CD4-positive, CD25-positive, alpha-beta regulatory T cell (primary cell): ENCODE results near the gene AFM. TPM values are rescaled to one million over a fixed set of nuclear protein-coding genes. Genes with fewer than 3 reads are reported as not detected.
"Not testable (repeated sequence)": the region's sequence is repeated elsewhere in the genome, so short reads cannot be mapped to it uniquely, and the experiment has no call there.

ENCODE experiments used
- ATAC-seq, 2 donors: fragments of 150-1000 bp; cut with Tn5 transposase; one replicate each; pipeline ENCODE4 v1.10.0; 2021; ENCODE audit warnings: low read depth in 2 of 2, moderate number of reproducible peaks in 2 of 2, moderate library complexity in 1 of 2
- DNase-seq, 3 donors: peaks; one replicate each; pipeline versions ENCODE4 v3.0.0 to v3.0.0-alpha.2; 2012 to 2022; ENCODE audit warnings: mixed read lengths in 1 of 3
- H3K27ac ChIP-seq: one replicate; pipeline ENCODE4 v1.7.0; 2013; ENCODE audit warnings: mild to moderate bottlenecking, low read length; ENCODE audit not compliant: insufficient read depth, poor library complexity, severe bottlenecking
- H3K27me3 ChIP-seq: one replicate; pipeline ENCODE4 v1.7.0; 2013; ENCODE audit warnings: low read length; ENCODE audit not compliant: control insufficient read depth, insufficient read depth
- H3K36me3 ChIP-seq: one replicate; pipeline ENCODE4 v1.7.0; 2013; ENCODE audit warnings: mild to moderate bottlenecking, low read length, moderate library complexity; ENCODE audit not compliant: control insufficient read depth, insufficient read depth
- H3K4me1 ChIP-seq: 2 replicates; pipeline ENCODE4 v1.7.0; 2013; ENCODE audit warnings: mild to moderate bottlenecking, low read length; ENCODE audit not compliant: insufficient read depth, control insufficient read depth, poor library complexity, severe bottlenecking
- H3K4me3 ChIP-seq: one replicate; pipeline ENCODE4 v1.7.0; 2013; ENCODE audit warnings: low read depth, mild to moderate bottlenecking, low read length, moderate library complexity
- H3K9me3 ChIP-seq, 2 experiments: 1 replicate in 1 of 2; 2 replicates in 1 of 2; pipeline ENCODE4 v1.7.0; 2013; ENCODE audit warnings: low read length in 2 of 2, mild to moderate bottlenecking in 1 of 2, moderate library complexity in 1 of 2; ENCODE audit not compliant: control insufficient read depth in 2 of 2
- H3K27ac Mint-ChIP-seq, 3 donors: one replicate each; pipeline ENCODE4 v1.8.0; 2020 to 2022; ENCODE audit warnings: mild to moderate bottlenecking in 3 of 3, mixed read lengths in 3 of 3, moderate library complexity in 2 of 3
- H3K27me3 Mint-ChIP-seq: one replicate; pipeline ENCODE4 v1.8.0; 2022; ENCODE audit warnings: mild to moderate bottlenecking, mixed read lengths
- H3K36me3 Mint-ChIP-seq: one replicate; pipeline ENCODE4 v1.8.0; 2020; ENCODE audit warnings: mixed read lengths
- H3K4me1 Mint-ChIP-seq, 4 donors: one replicate each; pipeline ENCODE4 v1.8.0; 2020 to 2022; ENCODE audit warnings: mixed read lengths in 4 of 4, mild to moderate bottlenecking in 1 of 4
- H3K4me3 Mint-ChIP-seq, 4 donors: one replicate each; pipeline ENCODE4 v1.8.0; 2020 to 2022; ENCODE audit warnings: mild to moderate bottlenecking in 4 of 4, mixed read lengths in 4 of 4, moderate library complexity in 3 of 4
- H3K9me3 Mint-ChIP-seq, 7 donors: one replicate each; pipeline ENCODE4 v1.8.0; 2020 to 2022; ENCODE audit warnings: mixed read lengths in 7 of 7, mild to moderate bottlenecking in 3 of 7, moderate library complexity in 2 of 7
- polyA plus RNA-seq, 4 donors: library from polyadenylated mRNA; unstranded; fragments of 300-500 nt; fragmentation: Illumina TruSeq; gene quantifications; one replicate each; pipeline ENCODE4 v1.2.3, GENCODE V29; 2021
- total RNA-seq: library from RNA; stranded (reverse); gene quantifications from one replicate; pipeline ENCODE4 v1.2.3, GENCODE V29; 2022

AFM gene
- total and polyA plus RNA-seq, 5 donors from 2014 or later: not detected

- Mint-ChIP-seq H3K4me3 (no peak overlapping the region), H3K27ac (no peak overlapping the region), H3K9me3 (peaks cover 0 to 4% (median 0%) of the 10 kb centered on the region in 7 donors), H3K27me3 (no peaks in the 10 kb centered on the region), H3K36me3 (no peaks in the 10 kb centered on the region), H3K4me1 (no peaks in the 10 kb centered on the region)
- H3K36me3 ChIP-seq: no peaks in the 10 kb centered on the region
- no peaks in the 10 kb centered on the region for H3K9me3 ChIP-seq
- ATAC-seq: no peak
- DNase-seq: no peak
- no peaks in the 10 kb centered on the region for H3K27me3 ChIP-seq
- H3K4me1 ChIP-seq: no peaks in the 10 kb centered on the region
- no peak overlapping the region for H3K27ac ChIP-seq
- no peak overlapping the region for H3K4me3 ChIP-seq
Measured at GRCh38 chr4:73544620-73545019, 63.1 kb downstream of the AFM start.

GRCh38 chr4:73550865-73551264 lies 69.3 kb downstream of the AFM start:
- not testable (repeated sequence) for H3K27ac Mint-ChIP-seq, H3K4me1 ChIP-seq, DNase-seq, H3K4me3 Mint-ChIP-seq, H3K4me3 ChIP-seq, H3K4me1 Mint-ChIP-seq, ATAC-seq, H3K27ac ChIP-seq, H3K36me3 Mint-ChIP-seq, H3K27me3 Mint-ChIP-seq, H3K36me3 ChIP-seq, H3K9me3 ChIP-seq, H3K27me3 ChIP-seq, H3K9me3 Mint-ChIP-seq

Other genes starting within 250 kb of the AFM start
- gene ANKRD17, start 222.9 kb upstream of the AFM start, total RNA-seq: 63.4 TPM
- 10 to 100 TPM in 1 of 4 donors, 1 to 10 TPM in 3; 6.9 to 10.6 (median 9.7) TPM for gene ANKRD17, start 222.9 kb upstream of the AFM start, polyA plus RNA-seq
- gene ALB, start 77.5 kb upstream of the AFM start, total RNA-seq: not detected
- not detected for gene ALB, start 77.5 kb upstream of the AFM start, polyA plus RNA-seq
- not detected for gene AFP, start 45.5 kb upstream of the AFM start, total RNA-seq
- gene AFP, start 45.5 kb upstream of the AFM start, polyA plus RNA-seq: not detected
- gene RASSF6, start 138.7 kb downstream of the AFM start, total RNA-seq: not detected
- gene RASSF6, start 138.7 kb downstream of the AFM start, polyA plus RNA-seq: under 1 TPM in 2 of 4 donors, not detected in 2; 0.15 to 0.31 TPM